Endothelial cell of umbilical vein (primary cell): ENCODE results near the gene EVI2B.

Source experiments
- CTCF ChIP-seq, 2 donors: IDR thresholded peaks; 1 replicate in 1 of 2; 2 replicates in 1 of 2; pipeline ENCODE4 v1.5.1; 2011; ENCODE audit warnings: low read length in 2 of 2, mild to moderate bottlenecking in 2 of 2, moderate library complexity in 2 of 2, control low read depth in 1 of 2, inconsistent platforms in 1 of 2, low read depth in 1 of 2; ENCODE audit not compliant: insufficient read depth in 1 of 2; ENCODE audit errors: extremely low read depth in 1 of 2
- EZH2 ChIP-seq: IDR thresholded peaks from 2 replicates; pipeline ENCODE4 v1.6.1; 2012; ENCODE audit warnings: borderline replicate concordance, low read depth, mild to moderate bottlenecking, moderate library complexity, low read length, inconsistent platforms; ENCODE audit not compliant: severe bottlenecking
- GATA2 ChIP-seq: IDR thresholded peaks from 2 replicates; pipeline ENCODE4 v1.7.0; 2011; ENCODE audit warnings: low read depth, mild to moderate bottlenecking, moderate library complexity, mixed read lengths, low read length; ENCODE audit not compliant: insufficient read length, insufficient read depth
- JUN ChIP-seq: IDR thresholded peaks from 2 replicates; pipeline ENCODE4 v1.6.1; 2011; ENCODE audit warnings: borderline replicate concordance, low read depth; ENCODE audit not compliant: insufficient read length, insufficient read depth
- MAX ChIP-seq: IDR thresholded peaks from 2 replicates; pipeline ENCODE4 v1.6.1; 2011; ENCODE audit not compliant: insufficient read depth, insufficient read length
- MYC ChIP-seq: IDR thresholded peaks from one replicate; pipeline ENCODE4 v1.6.1; 2011; ENCODE audit warnings: mild to moderate bottlenecking, low read depth, low read length
- POLR2A ChIP-seq: IDR thresholded peaks from 2 replicates; pipeline ENCODE4 v1.6.1; 2012; ENCODE audit warnings: low read depth, mild to moderate bottlenecking, control low read depth, low read length
- POLR2AphosphoS5 ChIP-seq: IDR thresholded peaks from 2 replicates; pipeline ENCODE4 v1.6.1; 2012; ENCODE audit warnings: low read depth, mild to moderate bottlenecking, control low read depth, low read length, moderate library complexity; ENCODE audit not compliant: insufficient read depth

- TF ChIP-seq CTCF (IDR thresholded peaks at IDR 0.05; ENCODE audit: extremely low read depth in 1 of 2, insufficient read depth in 1 of 2, low read depth in 1 of 2, low read length in 2 of 2) (no peak), POLR2AphosphoS5 (no peak), EZH2 (no peak), MAX (no peak), POLR2A (no peak), GATA2 (no peak), JUN (no peak), MYC (no peak)
Measured at GRCh38 chr17:31323551-31323950, 9.7 kb upstream of the EVI2B start.
